HAP-1 (cell line): ENCODE measurements around the gene TULP4.

ENCODE experiments used
- DNase-seq, 2 experiments: peaks; one replicate each; pipeline ENCODE4 v3.0.0-alpha.2; 2016 to 2020; ENCODE audit warnings: low spot score in 2 of 2
- H3K27me3 ChIP-seq: fragments of 250-450 bp; sonication (Bioruptor Pico); 2 replicates; pipeline ENCODE4 v1.5.1; 2020; ENCODE audit warnings: low read depth, mild to moderate bottlenecking, moderate library complexity
- H3K36me3 ChIP-seq: fragments of 250-450 bp; sonication (Bioruptor Pico); replicated peaks from 2 replicates; pipeline ENCODE4 v1.5.1; 2020; ENCODE audit warnings: mild to moderate bottlenecking
- H3K4me1 ChIP-seq: fragments of 250-450 bp; sonication (Bioruptor Pico); 2 replicates; pipeline ENCODE4 v1.5.1; 2020; ENCODE audit warnings: mild to moderate bottlenecking
- H3K4me3 ChIP-seq: fragments of 250-450 bp; sonication (Bioruptor Pico); 2 replicates; pipeline ENCODE4 v1.5.1; 2020; ENCODE audit warnings: mild to moderate bottlenecking, moderate library complexity
- H3K9me3 ChIP-seq: fragments of 250-450 bp; sonication (Bioruptor Pico); 2 replicates; pipeline ENCODE4 v1.5.1; 2020; ENCODE audit warnings: mild to moderate bottlenecking, moderate library complexity
- in situ Hi-C: fragments of 300-500 bp; cut with MboI; formaldehyde crosslinking; loops from 3 replicates; pipeline ENCODE4 v1.14.3; 2020; ENCODE audit warnings: low sequenced_read_pairs, inconsistent platforms, mixed read lengths

TULP4 gene

GRCh38 chr6:158369241-158369640 lies 57.0 kb downstream of the TULP4 start:
- Histone ChIP-seq H3K27me3 (no peaks in the 10 kb centered on the region), H3K4me3 (no peak overlapping the region), H3K4me1 (no peaks in the 10 kb centered on the region), H3K9me3 (no peaks in the 10 kb centered on the region), H3K36me3 (no peaks in the 10 kb centered on the region)
- no peak for DNase-seq
- in situ Hi-C loops, result no loop called here

GRCh38 chr6:158370805-158371204 lies 58.5 kb downstream of the TULP4 start:
- H3K4me1 ChIP-seq, result no peaks in the 10 kb centered on the region
- H3K27me3 ChIP-seq, result no peaks in the 10 kb centered on the region
- in situ Hi-C loops, result no loop called here
- no peak overlapping the region for H3K4me3 ChIP-seq
- H3K9me3 ChIP-seq, result no peaks in the 10 kb centered on the region
- DNase-seq, result no peak
- no peaks in the 10 kb centered on the region for H3K36me3 ChIP-seq

- Histone ChIP-seq H3K27me3 (no peaks in the 10 kb centered on the region), H3K4me3 (no peak overlapping the region), H3K9me3 (no peaks in the 10 kb centered on the region), H3K36me3 (no peaks in the 10 kb centered on the region), H3K4me1 (no peaks in the 10 kb centered on the region)
- DNase-seq, result no peak
- in situ Hi-C loops, result no loop called here
Measured at GRCh38 chr6:158371261-158371660, 59.0 kb downstream of the TULP4 start.

GRCh38 chr6:158372574-158372973 lies 60.3 kb downstream of the TULP4 start:
- DNase-seq, result no peak
- Histone ChIP-seq H3K27me3 (no peaks in the 10 kb centered on the region), H3K4me1 (no peaks in the 10 kb centered on the region), H3K36me3 (no peaks in the 10 kb centered on the region), H3K9me3 (no peaks in the 10 kb centered on the region), H3K4me3 (no peak overlapping the region)
- in situ Hi-C loops, result no loop called here

GRCh38 chr6:158373214-158373613 lies 60.9 kb downstream of the TULP4 start:
- H3K4me1 ChIP-seq, result no peaks in the 10 kb centered on the region
- in situ Hi-C loops, result no loop called here

GRCh38 chr6:158374020-158374419 lies 61.8 kb downstream of the TULP4 start:
- Histone ChIP-seq H3K4me1 (no peaks in the 10 kb centered on the region), H3K4me3 (no peak overlapping the region), H3K9me3 (no peaks in the 10 kb centered on the region), H3K36me3 (no peaks in the 10 kb centered on the region), H3K27me3 (no peaks in the 10 kb centered on the region)
- DNase-seq, result no peak
- in situ Hi-C loops, result no loop called here

More at GRCh38 chr6:158373214-158373613, 60.9 kb downstream of the TULP4 start:
- no peak for DNase-seq
- no peaks in the 10 kb centered on the region for H3K27me3 ChIP-seq
- no peak overlapping the region for H3K4me3 ChIP-seq
- H3K9me3 ChIP-seq, result no peaks in the 10 kb centered on the region
- H3K36me3 ChIP-seq, result no peaks in the 10 kb centered on the region

GRCh38 chr6:158376631-158377081 lies 64.4 kb downstream of the TULP4 start:
- in situ Hi-C loops, result no loop called here
- Histone ChIP-seq H3K4me1 (no peaks in the 10 kb centered on the region), H3K36me3 (no peaks in the 10 kb centered on the region), H3K9me3 (no peaks in the 10 kb centered on the region), H3K27me3 (no peaks in the 10 kb centered on the region), H3K4me3 (no peak overlapping the region)
- no peak for DNase-seq

GRCh38 chr6:158377860-158378259 lies 65.6 kb downstream of the TULP4 start:
- in situ Hi-C loops, result no loop called here
- no peak for DNase-seq
- no peaks in the 10 kb centered on the region for H3K27me3 ChIP-seq
- H3K36me3 ChIP-seq, result no peaks in the 10 kb centered on the region
- no peaks in the 10 kb centered on the region for H3K9me3 ChIP-seq
- H3K4me1 ChIP-seq, result no peaks in the 10 kb centered on the region
- H3K4me3 ChIP-seq, result no peak overlapping the region

- in situ Hi-C loops, result no loop called here
- Histone ChIP-seq H3K4me3 (no peak overlapping the region), H3K36me3 (no peaks in the 10 kb centered on the region), H3K4me1 (no peaks in the 10 kb centered on the region), H3K27me3 (no peaks in the 10 kb centered on the region), H3K9me3 (no peaks in the 10 kb centered on the region)
- DNase-seq, result no peak
Measured at GRCh38 chr6:158379336-158379735, 67.1 kb downstream of the TULP4 start.

- Histone ChIP-seq H3K4me1 (no peaks in the 10 kb centered on the region), H3K4me3 (no peak overlapping the region), H3K9me3 (no peaks in the 10 kb centered on the region), H3K36me3 (no peaks in the 10 kb centered on the region), H3K27me3 (no peaks in the 10 kb centered on the region)
- in situ Hi-C loops, result no loop called here
- DNase-seq, result no peak
Measured at GRCh38 chr6:158381214-158381613, 68.9 kb downstream of the TULP4 start.

GRCh38 chr6:158382491-158382890 lies 70.2 kb downstream of the TULP4 start:
- Histone ChIP-seq H3K9me3 (no peaks in the 10 kb centered on the region), H3K36me3 (no peaks in the 10 kb centered on the region), H3K4me3 (no peak overlapping the region), H3K27me3 (no peaks in the 10 kb centered on the region), H3K4me1 (no peaks in the 10 kb centered on the region)
- in situ Hi-C loops, result no loop called here
- no peak for DNase-seq

- H3K4me3 ChIP-seq, result no peak overlapping the region
- H3K4me1 ChIP-seq, result no peaks in the 10 kb centered on the region
- no peak for DNase-seq
- in situ Hi-C loops, result no loop called here
- no peaks in the 10 kb centered on the region for H3K36me3 ChIP-seq
- H3K9me3 ChIP-seq, result no peaks in the 10 kb centered on the region
- no peaks in the 10 kb centered on the region for H3K27me3 ChIP-seq
Measured at GRCh38 chr6:158383057-158383456, 70.8 kb downstream of the TULP4 start.

- H3K27me3 ChIP-seq, result no peaks in the 10 kb centered on the region
- in situ Hi-C loops, result no loop called here
- H3K36me3 ChIP-seq, result no peaks in the 10 kb centered on the region
Measured at GRCh38 chr6:158383542-158383941, 71.3 kb downstream of the TULP4 start.

GRCh38 chr6:158384671-158385110 lies 72.4 kb downstream of the TULP4 start:
- Histone ChIP-seq H3K4me3 (no peak overlapping the region), H3K36me3 (no peaks in the 10 kb centered on the region), H3K27me3 (no peaks in the 10 kb centered on the region), H3K9me3 (no peaks in the 10 kb centered on the region), H3K4me1 (no peaks in the 10 kb centered on the region)
- in situ Hi-C loops, result no loop called here
- no peak for DNase-seq

More at GRCh38 chr6:158383542-158383941, 71.3 kb downstream of the TULP4 start:
- H3K4me1 ChIP-seq, result no peaks in the 10 kb centered on the region
- H3K4me3 ChIP-seq, result no peak overlapping the region
- DNase-seq, result no peak
- H3K9me3 ChIP-seq, result no peaks in the 10 kb centered on the region

GRCh38 chr6:158387036-158387435 lies 74.8 kb downstream of the TULP4 start:
- Histone ChIP-seq H3K27me3 (no peaks in the 10 kb centered on the region), H3K4me3 (no peak overlapping the region), H3K4me1 (no peaks in the 10 kb centered on the region), H3K36me3 (no peaks in the 10 kb centered on the region), H3K9me3 (0 out of 2 replicates have a peak, but pooled peaks cover 2% of the 10 kb centered on the region)
- in situ Hi-C loops, result no loop called here
- no peak for DNase-seq
